HFFc6 (cell line): Measurements from ENCODE around the gene CDH3. TPM values are rescaled to one million over a fixed set of nuclear protein-coding genes. Genes with fewer than 3 reads are reported as not detected.
A peak's percentile ranks its signal among the peaks of the same experiment; 100 is the strongest.

Source experiments
- DNase-seq: peaks from one replicate; pipeline ENCODE4 v3.0.0-alpha.2; 2018
- H3K27ac Mint-ChIP-seq: 2 replicates; pipeline ENCODE4 v1.8.0; 2020; ENCODE audit warnings: mild to moderate bottlenecking, mixed read lengths
- H3K27me3 Mint-ChIP-seq: 2 replicates; pipeline ENCODE4 v1.8.0; 2021; ENCODE audit warnings: mild to moderate bottlenecking, moderate library complexity, mixed read lengths; ENCODE audit not compliant: insufficient read depth
- H3K36me3 Mint-ChIP-seq: 2 replicates; pipeline ENCODE4 v1.8.0; 2021; ENCODE audit warnings: low read depth, mixed read lengths
- H3K4me1 Mint-ChIP-seq: 2 replicates; pipeline ENCODE4 v1.8.0; 2020; ENCODE audit warnings: low read depth, mixed read lengths
- H3K4me3 Mint-ChIP-seq: 2 replicates; pipeline ENCODE4 v1.8.0; 2020; ENCODE audit warnings: mild to moderate bottlenecking, moderate library complexity, mixed read lengths
- H3K9me3 Mint-ChIP-seq: 2 replicates; pipeline ENCODE4 v1.8.0; 2020; ENCODE audit warnings: mild to moderate bottlenecking, mixed read lengths
- total RNA-seq, 6 experiments: library from RNA; stranded (reverse); fragmentation: NEBNext Ultra II Directional; extraction: Animal tissue kit (Norgen Biotek cat#: 25700); gene quantifications; 2 replicates in 1 of 6; 3 replicates in 5 of 6; pipeline ENCODE4 v1.2.3, GENCODE V29; 2021
- TF ChIP-seq, protein P1 (sequence below): fragments of 200-600 bp; sonication (generic); IDR thresholded peaks from 2 replicates; pipeline ENCODE4 v1.5.0; 2021; ENCODE audit warnings: antibody characterized with exemption, mild to moderate bottlenecking

The CDH3 gene
- total RNA-seq, 6 experiments from 2014 or later: 0.10 to 0.36 (median 0.13) TPM; not detected in 2

DNA sequence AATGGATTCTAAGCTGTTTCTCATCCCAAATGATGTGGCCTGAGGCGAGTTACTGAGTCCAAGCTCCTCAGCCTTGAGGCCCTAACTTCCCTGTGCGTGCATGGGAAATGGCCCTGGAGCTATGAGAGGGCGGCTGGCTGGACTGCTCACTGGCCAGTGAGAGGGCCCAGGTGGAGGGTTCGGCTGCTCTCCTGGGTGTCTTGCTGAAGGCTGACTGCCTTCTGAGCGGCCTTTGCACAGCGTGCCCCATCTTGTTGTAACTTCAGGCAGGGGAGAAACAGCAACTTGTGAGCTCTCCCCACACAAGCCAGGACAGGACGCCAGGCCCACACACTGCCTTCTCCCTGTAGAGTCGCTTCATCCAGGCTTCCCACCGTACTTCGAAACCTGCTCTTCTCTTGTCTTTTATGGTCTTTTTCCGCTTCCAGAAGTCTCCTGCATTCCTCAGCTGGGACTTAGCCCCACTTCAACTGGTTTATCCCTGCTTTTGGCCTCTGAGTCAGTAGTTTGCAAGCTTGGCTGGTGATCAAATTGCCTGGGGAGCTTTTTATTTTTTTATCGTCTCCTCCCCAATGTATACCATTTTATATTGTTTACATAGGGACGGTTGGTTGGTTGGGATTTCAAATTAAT is 13.3 kb downstream of the CDH3 start:
- Mint-ChIP-seq H3K9me3 (no peaks in the 10 kb centered on the region), H3K27me3 (peaks cover 4% of the 10 kb centered on the region), H3K4me3 (peak overlapping the region; percentile 33), H3K36me3 (no peaks in the 10 kb centered on the region), H3K27ac (peak overlapping the region; percentile 88), H3K4me1 (peaks cover 43% of the 10 kb centered on the region)
- DNase-seq: peak; percentile 93
- TF ChIP-seq, protein P1, sequence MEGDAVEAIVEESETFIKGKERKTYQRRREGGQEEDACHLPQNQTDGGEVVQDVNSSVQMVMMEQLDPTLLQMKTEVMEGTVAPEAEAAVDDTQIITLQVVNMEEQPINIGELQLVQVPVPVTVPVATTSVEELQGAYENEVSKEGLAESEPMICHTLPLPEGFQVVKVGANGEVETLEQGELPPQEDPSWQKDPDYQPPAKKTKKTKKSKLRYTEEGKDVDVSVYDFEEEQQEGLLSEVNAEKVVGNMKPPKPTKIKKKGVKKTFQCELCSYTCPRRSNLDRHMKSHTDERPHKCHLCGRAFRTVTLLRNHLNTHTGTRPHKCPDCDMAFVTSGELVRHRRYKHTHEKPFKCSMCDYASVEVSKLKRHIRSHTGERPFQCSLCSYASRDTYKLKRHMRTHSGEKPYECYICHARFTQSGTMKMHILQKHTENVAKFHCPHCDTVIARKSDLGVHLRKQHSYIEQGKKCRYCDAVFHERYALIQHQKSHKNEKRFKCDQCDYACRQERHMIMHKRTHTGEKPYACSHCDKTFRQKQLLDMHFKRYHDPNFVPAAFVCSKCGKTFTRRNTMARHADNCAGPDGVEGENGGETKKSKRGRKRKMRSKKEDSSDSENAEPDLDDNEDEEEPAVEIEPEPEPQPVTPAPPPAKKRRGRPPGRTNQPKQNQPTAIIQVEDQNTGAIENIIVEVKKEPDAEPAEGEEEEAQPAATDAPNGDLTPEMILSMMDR: no peak

DNA sequence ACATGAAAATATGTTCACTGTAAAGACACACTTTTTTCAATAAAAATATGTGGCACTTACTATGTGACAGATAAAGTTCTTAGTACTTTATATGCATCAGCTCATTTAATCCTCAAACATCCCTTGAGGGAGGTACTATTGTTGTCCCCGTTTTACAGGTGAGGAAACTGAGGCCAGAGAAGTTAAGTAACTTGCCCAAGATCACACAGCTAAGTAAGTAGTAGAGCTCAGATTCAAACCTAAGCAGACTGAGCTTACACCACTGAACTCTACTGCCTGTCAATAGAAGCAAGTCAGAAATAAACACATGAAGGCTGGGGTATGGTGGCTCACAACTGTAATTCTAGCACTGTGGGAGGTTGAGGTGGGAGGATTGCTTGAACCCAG is 13.9 kb downstream of the CDH3 start:
- H3K27ac Mint-ChIP-seq: peak overlapping the region; percentile 88
- peak overlapping the region; percentile 33; the same call in 1 of the 2 replicates for H3K4me3 Mint-ChIP-seq

DNA sequence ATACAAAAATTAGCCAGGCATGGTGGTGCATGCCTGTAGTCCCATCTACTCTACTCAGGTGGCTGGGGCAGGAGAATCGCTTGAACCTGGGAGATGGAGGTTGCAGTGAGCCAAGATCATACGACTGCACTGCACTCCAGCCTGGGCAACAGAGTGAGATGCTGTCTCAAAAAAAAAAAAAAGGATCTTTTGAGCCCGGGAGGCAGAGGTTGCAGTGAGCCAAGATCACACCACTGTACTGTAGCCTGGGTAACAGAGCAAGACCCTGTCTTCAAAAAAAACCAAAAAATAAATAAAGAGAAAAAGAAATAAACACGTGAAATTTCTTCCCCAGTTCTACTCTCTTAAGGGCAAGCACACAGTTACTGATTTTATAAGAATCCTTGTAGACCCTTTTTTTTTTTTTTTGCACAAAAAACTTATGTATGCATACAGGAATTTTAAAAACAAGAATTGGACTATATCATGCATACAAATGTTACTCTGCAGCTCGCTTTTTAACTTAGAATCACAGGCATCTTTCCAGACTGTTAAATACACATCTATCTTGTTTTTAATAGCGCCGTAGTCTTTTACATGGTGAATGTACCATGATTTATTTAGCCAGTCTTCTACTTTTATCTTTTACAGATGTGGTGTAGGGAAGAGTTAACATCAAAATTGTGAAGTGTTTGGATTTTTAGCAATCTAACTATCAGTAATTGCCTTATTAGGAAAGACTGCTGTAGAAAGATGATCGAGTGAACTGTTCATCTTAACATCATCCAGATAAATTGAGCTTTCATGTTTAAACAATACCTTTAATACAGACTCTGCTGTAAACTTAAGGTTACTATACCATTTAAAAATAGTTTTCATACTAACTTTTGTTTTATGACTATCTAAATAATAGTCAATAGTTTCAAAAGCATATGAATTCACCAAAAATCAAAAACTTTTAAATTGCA is 14.6 kb downstream of the CDH3 start:
- Mint-ChIP-seq H3K9me3 (no peaks in the 10 kb centered on the region), H3K27me3 (peaks cover 4% of the 10 kb centered on the region), H3K4me1 (peaks cover 54% of the 10 kb centered on the region), H3K4me3 (peak overlapping the region; percentile 55), H3K36me3 (no peaks in the 10 kb centered on the region), H3K27ac (peak overlapping the region; percentile 88)
- TF ChIP-seq, protein P1: no peak
- peak; percentile 16 for DNase-seq

More for the DNA sequence above, 13.9 kb downstream of the CDH3 start:
- Mint-ChIP-seq H3K27me3 (peaks cover 4% of the 10 kb centered on the region), H3K9me3 (no peaks in the 10 kb centered on the region), H3K36me3 (no peaks in the 10 kb centered on the region), H3K4me1 (peaks cover 47% of the 10 kb centered on the region)
- TF ChIP-seq, protein P1: no peak
- DNase-seq: no peak

DNA sequence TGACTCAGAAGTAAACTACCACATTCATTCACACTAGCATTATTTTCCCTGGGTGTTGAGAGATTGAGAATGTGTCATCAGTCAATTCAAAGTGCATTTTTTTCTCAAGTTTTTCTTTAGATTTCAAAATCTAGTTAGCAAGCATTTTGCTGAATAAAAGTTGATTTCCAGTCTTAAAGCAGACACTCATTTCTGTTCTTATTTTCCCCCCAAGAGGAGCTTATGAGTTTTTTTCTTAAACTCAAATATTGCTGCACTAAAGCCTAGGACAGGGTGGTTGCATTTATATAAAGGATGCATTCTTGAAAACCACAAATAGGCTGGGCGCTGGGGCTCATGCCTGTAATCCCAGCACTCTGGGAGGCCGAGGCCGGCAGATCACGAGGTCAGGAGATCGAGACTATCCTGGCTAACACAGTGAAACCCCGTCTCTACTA is 15.3 kb downstream of the CDH3 start:
- Mint-ChIP-seq H3K27me3 (peaks cover 4% of the 10 kb centered on the region), H3K36me3 (no peaks in the 10 kb centered on the region), H3K27ac (peak overlapping the region; percentile 72), H3K4me3 (peak overlapping the region; percentile 55), H3K4me1 (peaks cover 54% of the 10 kb centered on the region), H3K9me3 (no peaks in the 10 kb centered on the region)
- peak; percentile 44 for DNase-seq
- TF ChIP-seq, protein P1: no peak

DNA sequence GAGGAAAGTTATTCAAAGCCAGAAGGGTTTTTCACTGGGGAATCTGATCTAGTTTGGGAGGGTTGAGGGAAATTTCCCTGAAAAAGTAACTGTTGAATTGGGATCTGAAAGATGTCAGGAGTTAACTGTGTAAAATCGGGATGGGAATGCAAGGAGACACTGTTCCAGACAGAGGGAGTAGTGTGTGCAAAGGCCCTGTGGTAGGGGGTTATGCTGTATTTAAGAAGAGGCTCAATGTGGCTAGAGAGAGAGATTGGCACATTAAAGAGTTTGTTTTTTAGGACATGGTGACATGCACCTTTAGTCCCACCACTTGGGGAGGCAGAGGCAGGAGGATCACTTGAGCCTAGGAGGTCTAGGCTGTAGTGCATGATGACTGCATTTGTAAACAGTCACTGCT is 16.9 kb downstream of the CDH3 start:
- H3K27ac Mint-ChIP-seq: no peak overlapping the region; the same call in 1 of the 2 replicates

More for the DNA sequence above, 16.9 kb downstream of the CDH3 start:
- no peak for DNase-seq
- Mint-ChIP-seq H3K9me3 (no peaks in the 10 kb centered on the region), H3K4me1 (peaks cover 59% of the 10 kb centered on the region), H3K27me3 (no peaks in the 10 kb centered on the region; the same call in 1 of the 2 replicates), H3K4me3 (no peak overlapping the region), H3K36me3 (no peaks in the 10 kb centered on the region)
- TF ChIP-seq, protein P1: no peak
